Keratinocyte (primary cell): ENCODE data around the gene WSB1. TPM values are rescaled to one million over a fixed set of nuclear protein-coding genes. Genes with fewer than 3 reads are reported as not detected.

Experiments
- DNase-seq: peaks from one replicate; pipeline ENCODE4 v3.0.0-alpha.2; 2011; ENCODE audit warnings: low read depth, missing footprints, low spot score
- FAIRE-seq: peaks from 2 replicates; lab custom pipeline; 2011; peaks lifted over from hg19 to GRCh38; lab: Jason Lieb, UNC
- H2AFZ ChIP-seq: 2 replicates; pipeline ENCODE4 v1.6.0; 2012; ENCODE audit warnings: low read length, control low read depth, inconsistent platforms; ENCODE audit not compliant: control insufficient read depth
- H3K27ac ChIP-seq: 2 replicates; pipeline ENCODE4 v1.5.1; 2011; ENCODE audit warnings: low read length; ENCODE audit not compliant: control insufficient read depth, insufficient read depth
- H3K27me3 ChIP-seq: 3 replicates; pipeline ENCODE4 v1.6.0; 2011; ENCODE audit warnings: low read length; ENCODE audit not compliant: control insufficient read depth, insufficient read depth; ENCODE audit errors: extremely low read depth
- H3K36me3 ChIP-seq, 2 experiments: 2 replicates in 1 of 2; 3 replicates in 1 of 2; pipeline ENCODE4 v1.5.1; 2011; ENCODE audit warnings: low read length in 2 of 2, mild to moderate bottlenecking in 1 of 2; ENCODE audit not compliant: control insufficient read depth in 2 of 2, insufficient read depth in 2 of 2; ENCODE audit errors: extremely low read depth in 1 of 2
- H3K4me1 ChIP-seq: 3 replicates; pipeline ENCODE4 v1.5.1; 2011; ENCODE audit warnings: low read length; ENCODE audit not compliant: control insufficient read depth, insufficient read depth; ENCODE audit errors: extremely low read depth
- H3K4me2 ChIP-seq: 3 replicates; pipeline ENCODE4 v1.6.0; 2011; ENCODE audit warnings: low read depth, low read length; ENCODE audit not compliant: control insufficient read depth, insufficient read depth; ENCODE audit errors: extremely low read depth
- H3K4me3 ChIP-seq, 3 experiments: fragments of 200-600 bp in 1 of 3; sonication (generic) in 1 of 3; 2 replicates in 2 of 3; 3 replicates in 1 of 3; pipeline ENCODE4 v1.5.1; 2011 to 2016; ENCODE audit warnings: low read length in 3 of 3, mild to moderate bottlenecking in 3 of 3, control low read depth in 2 of 3, inconsistent platforms in 1 of 3, low read depth in 1 of 3, mixed read lengths in 1 of 3, mixed run types in 1 of 3, moderate library complexity in 1 of 3; ENCODE audit not compliant: control insufficient read depth in 2 of 3, insufficient read depth in 2 of 3; ENCODE audit errors: extremely low read depth in 1 of 3
- H3K79me2 ChIP-seq: 2 replicates; pipeline ENCODE4 v1.6.0; 2012; ENCODE audit warnings: low read length; ENCODE audit not compliant: control insufficient read depth, insufficient read depth
- H3K9ac ChIP-seq: 3 replicates; pipeline ENCODE4 v1.6.0; 2011; ENCODE audit warnings: low read length; ENCODE audit not compliant: control insufficient read depth, insufficient read depth; ENCODE audit errors: extremely low read depth
- H3K9me1 ChIP-seq: 3 replicates; pipeline ENCODE4 v1.6.0; 2011; ENCODE audit warnings: low read length; ENCODE audit not compliant: control insufficient read depth, insufficient read depth; ENCODE audit errors: extremely low read depth
- H3K9me3 ChIP-seq: 2 replicates; pipeline ENCODE4 v1.5.1; 2012; ENCODE audit warnings: low read depth, low read length; ENCODE audit not compliant: control insufficient read depth
- H4K20me1 ChIP-seq: 3 replicates; pipeline ENCODE4 v1.6.0; 2011; ENCODE audit warnings: low read length; ENCODE audit not compliant: control insufficient read depth, insufficient read depth; ENCODE audit errors: extremely low read depth
- EZH2 ChIP-seq: IDR thresholded peaks from one replicate; pipeline ENCODE4 v1.6.1; 2012; ENCODE audit warnings: inconsistent platforms, mild to moderate bottlenecking, low read length, moderate library complexity
- dilution Hi-C: fragments of 300-500 bp; cut with MboI; formaldehyde crosslinking; loops from one replicate; pipeline ENCODE4 v1.7.0; 2020; ENCODE audit warnings: low sequenced_read_pairs; ENCODE audit not compliant: extremely low pct_ligation_motif_present
- polyA plus RNA-seq, 5 experiments: library from polyadenylated mRNA; depleted of rRNA in 3 of 5; stranded (reverse) in 3 of 5; stranded (forward) in 1 of 5; unstranded in 1 of 5; fragments of >200 nt; gene quantifications; 1 replicate in 1 of 5; 2 replicates in 3 of 5; 3 replicates in 1 of 5; pipeline versions ENCODE4 v1.2.1 to v1.2.3, GENCODE V29; 2011 to 2012; ENCODE audit warnings: missing spikeins in 2 of 5, low read depth in 1 of 5, low replicate concordance in 1 of 5
- TF ChIP-seq, protein P1 (sequence below), 3 experiments: IDR thresholded peaks in 1 of 3; conservative IDR thresholded peaks in 1 of 3; optimal IDR thresholded peaks in 1 of 3; 2 replicates in 2 of 3; 3 replicates in 1 of 3; pipeline versions ENCODE3 to v1.5.1; 2011; ENCODE audit warnings: low read length in 3 of 3, mild to moderate bottlenecking in 3 of 3, moderate library complexity in 2 of 3, control low read depth in 1 of 3, inconsistent platforms in 1 of 3; ENCODE audit not compliant: insufficient read depth in 2 of 3; ENCODE audit errors: extremely low read depth in 1 of 3

WSB1 gene
- polyA plus RNA-seq, 1 donor (not counting 4 experiments of a cell fraction or from before 2014, with no cell fraction given) = 135 TPM

DNA sequence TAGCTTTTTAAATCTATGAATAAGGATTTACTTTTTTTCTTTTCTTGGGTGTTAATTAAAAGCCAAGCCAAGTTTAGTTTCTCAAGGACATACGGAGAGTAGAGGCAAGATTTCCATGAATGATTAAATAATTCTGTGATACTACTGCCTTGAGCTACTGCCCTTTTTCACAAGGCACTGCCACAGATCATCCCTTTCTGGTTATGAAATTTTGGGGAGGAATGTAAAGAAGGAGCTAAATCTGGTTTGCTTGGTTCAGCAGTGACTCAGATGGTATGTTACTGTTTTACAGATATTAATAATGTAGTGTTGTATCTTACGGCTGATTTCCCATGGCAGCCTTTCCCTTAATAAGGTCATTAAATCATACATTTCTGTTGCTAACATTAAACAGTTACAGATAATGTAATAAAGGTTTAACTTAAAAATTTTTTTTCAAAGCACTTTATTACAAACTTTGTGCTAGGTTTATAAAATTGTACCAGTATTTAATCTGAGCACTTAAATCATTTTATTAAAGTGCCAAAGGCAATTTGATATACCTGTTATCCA is 2.6 kb downstream of the WSB1 start:
- Histone ChIP-seq H3K27ac (peak overlapping the region; percentile 63), H3K9ac (peak overlapping the region; percentile 98), H3K9me3 (no peaks in the 10 kb centered on the region), H3K4me1 (peaks cover 12% of the 10 kb centered on the region), H2AFZ (no peak overlapping the region), H3K4me2 (peak overlapping the region; percentile 85), H3K79me2 (peaks cover 76% of the 10 kb centered on the region), H3K27me3 (no peaks in the 10 kb centered on the region), H3K36me3 (peaks cover 0 to 2% of the 10 kb centered on the region in 2 experiments), H4K20me1 (peaks cover 7% of the 10 kb centered on the region), H3K4me3 (peak overlapping the region; percentile 91 to 99 (median 98)), H3K9me1 (no peaks in the 10 kb centered on the region)
- dilution Hi-C loops = no loop called here
- DNase-seq (no peak), FAIRE-seq (no peak)
- TF ChIP-seq, protein P1, sequence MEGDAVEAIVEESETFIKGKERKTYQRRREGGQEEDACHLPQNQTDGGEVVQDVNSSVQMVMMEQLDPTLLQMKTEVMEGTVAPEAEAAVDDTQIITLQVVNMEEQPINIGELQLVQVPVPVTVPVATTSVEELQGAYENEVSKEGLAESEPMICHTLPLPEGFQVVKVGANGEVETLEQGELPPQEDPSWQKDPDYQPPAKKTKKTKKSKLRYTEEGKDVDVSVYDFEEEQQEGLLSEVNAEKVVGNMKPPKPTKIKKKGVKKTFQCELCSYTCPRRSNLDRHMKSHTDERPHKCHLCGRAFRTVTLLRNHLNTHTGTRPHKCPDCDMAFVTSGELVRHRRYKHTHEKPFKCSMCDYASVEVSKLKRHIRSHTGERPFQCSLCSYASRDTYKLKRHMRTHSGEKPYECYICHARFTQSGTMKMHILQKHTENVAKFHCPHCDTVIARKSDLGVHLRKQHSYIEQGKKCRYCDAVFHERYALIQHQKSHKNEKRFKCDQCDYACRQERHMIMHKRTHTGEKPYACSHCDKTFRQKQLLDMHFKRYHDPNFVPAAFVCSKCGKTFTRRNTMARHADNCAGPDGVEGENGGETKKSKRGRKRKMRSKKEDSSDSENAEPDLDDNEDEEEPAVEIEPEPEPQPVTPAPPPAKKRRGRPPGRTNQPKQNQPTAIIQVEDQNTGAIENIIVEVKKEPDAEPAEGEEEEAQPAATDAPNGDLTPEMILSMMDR (optimal IDR thresholded peaks at IDR 0.05 in 1 of 3, IDR thresholded peaks at IDR 0.05 in 1 of 3, conservative IDR thresholded peaks at IDR 0.05 in 1 of 3; ENCODE audit: extremely low read depth in 1 of 3, insufficient read depth in 2 of 3, low read length in 3 of 3) = no peak
- TF ChIP-seq EZH2 = no peak

DNA sequence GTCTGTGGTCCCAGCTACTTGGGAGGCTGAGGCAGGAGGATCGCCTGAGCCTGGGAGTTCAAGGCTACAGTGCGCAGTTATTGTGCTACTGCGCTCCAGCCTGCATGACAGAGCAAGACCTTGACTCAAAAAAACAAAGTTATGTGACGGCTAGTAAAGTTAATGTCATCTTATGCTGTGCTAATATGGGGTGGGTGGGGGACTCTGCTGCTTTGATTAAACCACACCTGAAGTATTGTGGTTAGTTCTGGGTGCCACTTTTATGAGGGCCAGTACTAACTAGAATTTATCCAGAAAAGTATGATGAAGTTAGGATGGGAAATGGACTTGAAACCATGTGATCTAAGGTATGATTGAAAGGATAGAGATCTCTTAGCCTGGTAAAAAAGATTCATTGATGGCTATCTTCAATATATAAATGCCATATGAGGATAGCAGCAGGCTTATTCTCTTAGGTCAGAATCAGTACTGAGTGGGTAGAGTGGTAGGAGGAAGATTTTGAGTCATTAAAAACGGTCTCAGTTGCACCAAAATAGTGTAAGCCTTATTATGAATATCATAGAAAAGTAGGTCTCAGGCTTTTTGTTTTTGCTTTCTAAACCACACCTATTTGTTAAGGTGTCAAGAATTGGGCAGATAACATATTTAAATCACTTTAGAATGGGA is 5.6 kb downstream of the WSB1 start:
- H3K9me1 ChIP-seq = no peaks in the 10 kb centered on the region
- peaks cover 11% of the 10 kb centered on the region for H4K20me1 ChIP-seq
- DNase-seq = no peak
- FAIRE-seq = no peak
- TF ChIP-seq, protein P1 (optimal IDR thresholded peaks at IDR 0.05 in 1 of 3, IDR thresholded peaks at IDR 0.05 in 1 of 3, conservative IDR thresholded peaks at IDR 0.05 in 1 of 3; ENCODE audit: extremely low read depth in 1 of 3, insufficient read depth in 2 of 3, low read length in 3 of 3) = no peak
- TF ChIP-seq EZH2 = no peak
- peaks cover 97% of the 10 kb centered on the region for H3K79me2 ChIP-seq
- no peak overlapping the region for H3K9ac ChIP-seq
- H3K27me3 ChIP-seq = no peaks in the 10 kb centered on the region
- dilution Hi-C loops = no loop called here
- H3K27ac ChIP-seq = no peak overlapping the region
- no peak overlapping the region for H3K4me3 ChIP-seq
- peaks cover 6% of the 10 kb centered on the region for H3K4me1 ChIP-seq
- no peak overlapping the region for H2AFZ ChIP-seq
- H3K9me3 ChIP-seq = no peaks in the 10 kb centered on the region
- peaks cover 2 to 8% of the 10 kb centered on the region in 2 experiments for H3K36me3 ChIP-seq
- H3K4me2 ChIP-seq = no peak overlapping the region
